NCI-H1436 treated with DMSO at 0.1 percent for 48 hours (cell line): ENCODE measurements around the gene ABCC1.

ENCODE experiments used
- DNase-seq: peaks from one replicate; lab custom pipeline; 2025; lab: John Stamatoyannopoulos, UW

ABCC1 gene

GRCh38 chr16:15993946-15994665 lies 44.7 kb downstream of the ABCC1 start:
- no peak for DNase-seq

DNA sequence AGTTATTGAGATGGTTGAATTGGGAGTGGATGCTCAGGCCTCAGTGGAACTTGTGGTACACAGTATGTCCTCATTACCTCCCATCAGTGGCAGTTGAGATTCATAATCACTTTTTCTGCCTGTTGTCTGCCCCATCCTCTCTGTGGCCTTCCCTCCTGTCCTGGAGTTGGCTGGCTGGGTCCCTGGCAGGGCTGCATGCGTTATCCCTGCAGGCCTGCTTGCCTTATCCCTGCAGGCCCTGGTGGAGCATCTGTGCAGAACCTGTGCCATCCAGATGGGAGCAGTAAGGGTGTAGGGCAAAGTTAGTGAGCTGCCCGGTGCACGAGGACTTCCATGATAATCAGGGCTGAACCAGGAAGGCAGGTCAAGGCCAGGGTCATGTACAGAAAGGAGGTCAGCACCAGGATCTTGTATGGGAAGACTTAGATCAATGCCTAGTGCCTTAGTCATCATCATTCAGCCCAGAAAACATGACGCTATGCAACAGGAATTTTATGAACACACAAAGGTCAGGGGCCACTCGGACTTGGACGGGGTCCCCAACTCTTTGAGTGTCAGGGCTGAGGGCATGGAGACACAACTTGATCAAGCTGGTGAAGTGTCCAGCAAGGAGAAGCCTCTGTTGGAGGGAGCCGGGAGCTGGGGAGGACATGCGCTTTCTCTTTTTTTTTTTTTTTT lies 47.2 kb downstream of the ABCC1 start:
- DNase-seq = no peak

DNA sequence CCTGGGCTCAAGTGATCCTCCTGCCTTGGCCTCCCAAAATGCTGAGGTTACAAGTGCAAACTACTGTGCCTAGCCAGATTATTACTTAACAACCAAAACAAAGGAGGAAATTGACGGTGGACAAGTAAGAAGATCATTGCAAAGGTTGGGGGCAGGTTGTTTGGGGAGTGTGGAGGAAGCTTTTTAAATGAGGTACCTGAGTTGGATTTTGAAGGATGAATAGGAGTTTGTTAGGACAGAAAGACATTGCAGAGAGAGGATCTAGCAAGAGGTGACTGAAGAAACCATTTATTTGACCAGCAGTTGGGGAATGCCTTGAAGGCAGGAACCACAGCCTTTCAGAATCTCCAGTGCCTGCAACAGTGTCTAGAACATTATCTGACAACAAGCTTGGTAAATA lies 51.3 kb downstream of the ABCC1 start:
- no peak for DNase-seq

GRCh38 chr16:16001596-16002255 lies 52.3 kb downstream of the ABCC1 start:
- DNase-seq = no peak

- DNase-seq = no peak
Observed at GRCh38 chr16:16003719-16004313, 54.4 kb downstream of the ABCC1 start.

GRCh38 chr16:16004314-16004749 lies 54.9 kb downstream of the ABCC1 start:
- DNase-seq = no peak

DNA sequence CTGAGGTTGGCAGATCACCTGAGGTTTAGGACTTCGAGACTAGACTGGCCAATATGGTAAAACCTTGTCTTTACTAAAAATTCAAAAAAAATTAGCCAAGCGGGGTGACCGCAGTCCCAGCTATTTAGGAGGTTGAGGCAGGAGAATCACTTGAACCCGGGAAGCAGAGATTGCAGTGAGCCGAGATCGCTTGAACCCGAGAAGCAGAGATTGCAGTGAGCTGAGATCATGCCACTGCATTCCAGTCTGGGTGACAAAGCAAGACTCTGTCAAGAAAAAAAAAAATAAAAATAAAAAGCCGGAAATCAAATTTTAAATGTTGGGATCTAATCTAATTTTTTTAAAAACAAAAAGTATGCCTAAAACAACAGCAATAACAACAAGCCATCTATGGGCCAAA lies 56.3 kb downstream of the ABCC1 start:
- DNase-seq = no peak

- DNase-seq = no peak
Observed at GRCh38 chr16:16006650-16007049, 57.2 kb downstream of the ABCC1 start.

GRCh38 chr16:16007743-16008111 lies 58.3 kb downstream of the ABCC1 start:
- DNase-seq = no peak

DNA sequence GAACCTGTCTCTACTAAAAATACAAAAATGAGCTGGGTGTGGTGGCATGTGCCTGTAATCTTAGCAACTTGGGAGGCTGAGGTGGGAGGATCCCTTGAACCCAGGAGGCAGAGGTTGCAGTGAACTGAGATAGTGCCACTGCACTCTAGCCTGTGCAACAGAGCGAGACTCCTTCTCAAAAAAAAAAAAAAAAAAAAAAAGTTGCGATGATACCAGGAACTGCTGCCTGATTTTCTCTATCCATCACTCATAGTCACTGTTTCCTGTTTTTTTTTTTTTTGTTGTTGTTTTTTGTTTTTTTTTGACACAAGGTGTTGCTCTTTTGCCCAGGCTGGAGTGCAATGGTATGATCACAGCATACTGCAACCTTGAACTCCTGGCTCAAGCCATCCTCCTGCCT lies 59.2 kb downstream of the ABCC1 start:
- DNase-seq = no peak

GRCh38 chr16:16009401-16009800 lies 60.0 kb downstream of the ABCC1 start:
- DNase-seq = no peak

DNA sequence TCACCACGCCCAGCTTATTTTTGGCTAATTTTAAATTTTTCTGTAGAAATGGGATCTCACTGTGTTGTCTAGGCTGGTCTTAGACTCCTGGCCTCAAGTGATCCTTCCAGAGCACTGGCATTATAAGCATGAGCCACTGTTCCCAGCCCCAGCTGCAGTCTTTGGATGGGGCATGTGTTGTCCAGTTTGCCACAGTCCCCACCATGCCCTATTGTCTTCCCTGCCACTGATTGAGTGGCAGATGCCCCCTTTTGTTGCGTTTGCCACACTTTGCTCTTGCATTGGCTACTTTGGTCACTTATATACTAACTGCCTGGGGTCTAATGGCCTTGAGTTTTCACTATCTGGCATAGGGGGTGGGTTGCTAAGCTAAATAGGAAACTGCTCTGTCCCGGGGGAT lies 60.8 kb downstream of the ABCC1 start:
- no peak for DNase-seq

DNA sequence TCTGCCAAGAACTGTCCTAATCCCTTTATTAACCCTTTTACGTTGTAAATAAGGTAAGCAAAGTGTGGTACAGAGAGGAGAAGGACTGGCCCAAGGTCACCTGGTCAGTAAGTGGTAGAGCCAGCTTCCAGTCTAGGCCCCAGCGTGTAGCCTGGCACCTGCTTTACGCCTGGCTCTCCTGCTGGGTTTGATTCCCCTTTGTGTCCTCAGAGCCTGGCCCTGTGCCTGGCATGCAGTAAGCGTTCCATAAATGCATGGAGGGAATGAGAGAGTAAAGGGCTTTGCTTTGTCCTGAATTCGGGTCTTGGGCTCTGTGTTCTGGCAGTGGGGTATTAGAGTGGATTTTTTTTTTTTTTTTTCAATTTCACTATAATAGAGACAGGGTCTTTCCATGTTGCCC lies 62.7 kb downstream of the ABCC1 start:
- no peak for DNase-seq

DNA sequence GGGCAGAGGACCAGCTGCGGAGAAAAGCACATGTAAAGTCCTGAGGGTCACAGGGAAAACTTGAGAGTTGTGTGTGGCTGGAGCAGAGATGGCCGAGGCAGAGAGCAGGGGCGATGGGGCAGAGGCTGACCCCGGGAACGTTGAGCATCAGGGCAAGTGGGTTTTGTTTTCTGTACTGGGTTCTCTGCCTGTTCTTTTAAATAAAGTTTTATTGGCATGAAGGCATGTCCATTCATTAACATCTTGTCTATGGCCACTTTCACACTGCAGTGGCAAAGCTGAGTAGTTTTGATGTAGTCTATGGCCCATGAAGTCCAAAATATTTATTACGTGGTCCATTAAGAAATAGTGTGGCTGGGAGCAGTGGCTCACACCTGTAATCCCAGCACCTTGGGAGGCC lies 64.4 kb downstream of the ABCC1 start:
- no peak for DNase-seq

- no peak for DNase-seq
Observed at GRCh38 chr16:16014329-16015224, 65.2 kb downstream of the ABCC1 start.

DNA sequence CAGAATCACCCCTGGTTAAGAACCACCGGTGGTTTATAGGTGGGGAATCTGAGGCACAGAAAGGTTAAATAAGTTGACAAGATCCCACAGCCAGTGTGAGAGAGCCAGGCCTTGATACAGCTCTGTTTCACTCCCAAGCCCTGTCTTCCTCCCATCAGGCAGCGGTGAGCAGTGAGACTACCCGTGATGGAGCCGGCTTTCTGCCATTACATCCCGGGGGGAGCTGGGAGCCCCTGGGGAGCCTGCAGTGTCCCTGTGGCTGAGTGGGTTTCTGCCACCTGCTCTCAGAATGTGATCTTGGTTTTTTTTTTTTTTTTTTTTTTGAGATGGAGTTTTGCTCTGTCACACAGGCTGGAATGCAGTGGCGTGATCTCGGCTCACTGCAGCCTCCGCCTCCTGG lies 66.4 kb downstream of the ABCC1 start:
- DNase-seq = no peak

DNA sequence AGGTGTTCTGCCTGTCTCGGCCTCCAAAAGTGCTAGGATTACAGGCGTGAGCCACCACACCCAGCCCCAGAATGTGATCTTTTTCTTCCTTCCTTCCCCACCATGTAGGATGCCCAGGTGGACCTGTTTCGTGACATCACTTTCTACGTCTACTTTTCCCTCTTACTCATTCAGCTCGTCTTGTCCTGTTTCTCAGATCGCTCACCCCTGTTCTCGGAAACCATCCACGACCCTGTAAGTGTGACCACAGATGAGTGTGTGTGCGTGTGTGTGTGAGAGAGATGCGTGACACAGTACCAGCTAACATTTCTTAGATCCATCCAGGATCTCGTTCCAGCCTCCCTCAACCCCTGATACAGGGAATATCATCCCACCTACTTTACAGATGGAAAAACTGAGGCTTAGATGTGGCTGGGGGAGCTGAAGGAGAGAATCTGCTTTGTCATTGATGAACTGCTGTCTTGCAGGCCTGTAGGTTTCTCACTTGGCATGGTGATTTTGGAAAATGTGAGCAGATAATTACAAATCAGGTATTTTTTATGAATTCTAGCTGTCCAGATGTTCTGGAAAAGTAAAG lies 67.1 kb downstream of the ABCC1 start:
- DNase-seq = no peak

DNA sequence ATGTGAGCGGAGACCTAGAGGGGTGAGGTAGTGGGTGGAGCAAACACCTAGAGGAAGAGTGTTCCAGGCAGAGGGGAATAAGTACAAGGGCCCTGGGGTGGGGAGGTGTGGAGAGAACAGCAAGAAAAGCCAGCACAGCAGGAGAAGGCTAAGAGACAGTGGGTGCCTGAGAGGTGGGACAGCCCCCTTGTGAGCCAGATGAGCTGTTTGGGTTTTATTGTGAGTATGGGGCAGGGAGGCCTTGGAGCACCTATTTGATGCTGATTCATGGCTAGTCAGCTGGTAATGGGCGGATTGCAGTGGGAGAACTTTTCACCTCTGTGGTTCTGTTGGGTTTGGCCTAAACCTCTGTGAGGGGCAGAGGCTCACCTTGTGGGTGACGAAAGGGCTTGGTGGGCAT lies 68.4 kb downstream of the ABCC1 start:
- no peak for DNase-seq

DNA sequence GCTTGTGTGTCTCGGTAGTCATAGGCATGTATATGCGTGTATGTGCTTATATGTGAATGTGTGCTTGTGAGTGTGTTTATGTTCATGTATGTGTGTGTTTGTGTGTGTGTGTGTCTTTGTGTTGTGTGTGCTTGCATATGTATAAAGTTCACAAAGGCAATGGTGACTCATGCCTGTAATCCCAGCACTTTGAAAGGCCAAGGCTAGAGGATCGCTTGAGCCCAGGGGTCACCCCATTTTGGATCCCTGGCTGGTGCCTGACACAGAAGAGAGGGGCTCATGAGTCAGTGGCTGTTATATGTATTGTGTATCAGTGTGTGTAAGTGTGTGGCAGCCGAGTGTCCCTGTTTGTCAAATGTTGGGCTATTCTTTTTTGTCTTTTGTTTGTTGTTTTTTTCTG lies 69.3 kb downstream of the ABCC1 start:
- DNase-seq = no peak

GRCh38 chr16:16019488-16019887 lies 70.1 kb downstream of the ABCC1 start:
- DNase-seq = no peak

DNA sequence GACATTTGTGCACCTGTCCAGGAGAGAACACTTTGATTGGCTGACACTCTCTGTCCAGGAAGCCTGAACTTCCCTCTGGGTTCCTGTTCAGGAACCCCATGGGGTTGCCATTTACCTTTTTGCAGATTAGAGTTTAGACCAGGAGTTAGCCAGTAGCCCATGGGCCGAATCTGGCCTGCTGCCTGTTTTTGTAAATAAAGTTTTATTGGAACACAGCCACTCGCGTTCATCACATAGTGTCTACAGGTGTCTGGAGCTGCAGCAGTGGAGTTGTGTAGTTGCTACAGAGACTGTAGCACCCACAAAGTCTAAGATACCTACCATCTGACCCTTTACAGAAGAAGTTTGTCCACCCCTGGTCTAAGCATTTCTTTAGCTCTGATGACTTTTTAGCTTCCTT lies 70.9 kb downstream of the ABCC1 start:
- DNase-seq = no peak

- DNase-seq = no peak
Observed at GRCh38 chr16:16021020-16021419, 71.6 kb downstream of the ABCC1 start.
